ENCODE data around the gene ANKRD44.

GRCh38 chr2:197210430-197210829 lies 100.2 kb downstream of the ANKRD44 start:
- TF ChIP-seq EZH2 (IDR thresholded peaks at IDR 0.05; ENCODE audit: insufficient read depth, poor library complexity, severe bottlenecking): no peak
- no peak for TF ChIP-seq EZH2phosphoT487 (IDR thresholded peaks at IDR 0.05; ENCODE audit: insufficient read depth, low read depth)
